Activated CD4-positive, alpha-beta T cell treated with anti-CD3 and anti-CD28 coated beads, Interleukin-2, amount 10 ng/mL, durations not matched to agents 24 days and 14 days (primary cell): ENCODE measurements around the gene ADAMTSL2. TPM values are rescaled to one million over a fixed set of nuclear protein-coding genes. Genes with fewer than 3 reads are reported as not detected.

Source experiments
- DNase-seq: peaks from one replicate; pipeline ENCODE4 v3.0.0; 2022
- H3K27ac Mint-ChIP-seq: one replicate; pipeline ENCODE4 v1.8.0; 2022; ENCODE audit warnings: mild to moderate bottlenecking, mixed read lengths
- H3K27me3 Mint-ChIP-seq: one replicate; pipeline ENCODE4 v1.8.0; 2022; ENCODE audit warnings: mixed read lengths
- H3K36me3 Mint-ChIP-seq: one replicate; pipeline ENCODE4 v1.8.0; 2022; ENCODE audit warnings: low read depth, mild to moderate bottlenecking, mixed read lengths
- H3K4me1 Mint-ChIP-seq: one replicate; pipeline ENCODE4 v1.8.0; 2021; ENCODE audit warnings: mixed read lengths
- H3K4me3 Mint-ChIP-seq: one replicate; pipeline ENCODE4 v1.8.0; 2022; ENCODE audit warnings: mild to moderate bottlenecking, moderate library complexity, mixed read lengths
- H3K9me3 Mint-ChIP-seq: one replicate; pipeline ENCODE4 v1.8.0; 2021; ENCODE audit warnings: mixed read lengths
- intact Hi-C: fragments of 100-400 bp; cut with micrococcal nuclease; formaldehyde crosslinking; loops from one replicate; pipeline ENCODE4 v1.15.1; 2023
- total RNA-seq: library from RNA; stranded (reverse); gene quantifications from 2 replicates; pipeline ENCODE4 v1.2.3, GENCODE V29; 2022

Gene ADAMTSL2
- total RNA-seq, 1 donor from 2014 or later: not detected

DNA sequence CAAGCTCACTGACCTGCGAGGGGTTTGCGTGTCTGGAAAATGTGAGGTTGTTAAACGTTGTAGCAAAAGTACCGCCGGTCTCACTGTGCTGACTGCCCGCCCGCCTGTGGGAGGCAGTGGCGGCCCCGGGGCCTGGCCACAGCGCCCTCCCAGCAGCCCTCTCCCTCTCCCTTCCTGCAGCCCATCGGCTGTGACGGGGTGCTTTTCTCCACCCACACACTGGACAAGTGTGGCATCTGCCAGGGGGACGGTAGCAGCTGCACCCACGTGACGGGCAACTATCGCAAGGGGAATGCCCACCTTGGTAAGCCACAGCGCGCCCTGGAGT, 6.2 kb downstream of the ADAMTSL2 start:
- Mint-ChIP-seq H3K9me3 (no peaks in the 10 kb centered on the region), H3K27me3 (peaks cover 2% of the 10 kb centered on the region), H3K4me3 (no peak overlapping the region), H3K27ac (no peak overlapping the region), H3K4me1 (no peaks in the 10 kb centered on the region), H3K36me3 (no peaks in the 10 kb centered on the region)
- DNase-seq: no peak
- intact Hi-C loops: no loop called here

DNA sequence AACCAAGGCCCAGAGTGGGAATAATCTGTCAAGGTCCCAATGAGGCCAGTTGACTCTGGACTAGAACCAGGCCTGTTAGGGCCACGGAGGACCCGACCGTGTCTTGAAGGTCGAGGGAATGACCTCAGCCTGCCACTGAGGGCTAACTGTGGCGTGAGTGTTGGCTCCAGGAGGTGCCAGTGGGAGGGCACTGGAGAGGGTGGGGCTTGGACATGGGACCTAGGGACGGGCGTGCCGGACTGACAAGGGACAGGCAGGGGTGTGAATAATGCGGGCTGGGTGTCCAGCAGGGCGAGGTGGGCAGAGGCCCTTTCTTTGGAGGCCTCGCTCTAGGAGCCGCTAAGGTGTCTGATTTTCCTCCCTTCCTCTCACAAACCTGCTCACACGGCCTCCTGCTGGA, 7.5 kb downstream of the ADAMTSL2 start:
- Mint-ChIP-seq H3K27ac (no peak overlapping the region), H3K36me3 (no peaks in the 10 kb centered on the region), H3K9me3 (no peaks in the 10 kb centered on the region), H3K4me3 (no peak overlapping the region), H3K27me3 (no peaks in the 10 kb centered on the region), H3K4me1 (no peaks in the 10 kb centered on the region)
- DNase-seq: no peak
- intact Hi-C loops: no loop called here

DNA sequence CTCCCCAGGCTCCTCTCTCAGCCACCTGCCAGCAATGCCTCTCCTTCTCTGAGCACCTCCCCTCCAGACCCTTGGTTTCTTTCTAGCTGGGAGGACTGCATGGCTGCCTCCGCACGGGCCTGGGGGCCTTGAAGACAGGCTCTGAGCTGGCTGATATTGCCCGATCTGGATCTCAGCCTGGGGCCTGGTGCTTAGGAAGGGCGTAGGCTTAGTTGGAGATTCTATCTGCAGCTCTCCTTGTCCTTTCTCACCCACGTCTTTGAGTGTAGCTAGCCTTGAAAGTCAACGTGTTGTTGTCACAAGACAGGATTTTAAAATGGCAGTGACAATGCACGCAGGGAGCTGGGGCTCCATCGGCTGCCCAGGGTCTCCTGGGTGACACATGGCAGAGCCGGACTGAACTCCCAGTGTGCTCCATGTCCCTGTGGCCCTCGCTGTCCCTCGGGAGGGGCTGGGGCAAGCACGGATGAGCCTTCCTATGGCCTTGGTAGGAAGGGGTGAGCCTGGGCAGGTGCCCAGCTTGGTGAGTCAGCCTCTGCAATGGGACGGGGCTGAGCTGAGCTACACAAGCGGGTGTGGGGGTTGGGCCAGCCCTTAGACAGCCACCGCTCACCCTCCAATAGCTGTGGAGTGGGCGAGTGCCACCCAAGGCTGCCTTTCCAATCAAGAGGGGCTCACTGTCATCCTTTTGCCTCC, 9.4 kb downstream of the ADAMTSL2 start:
- intact Hi-C loops: no loop called here

GRCh38 chr9:133545494-133546286, 11.2 kb downstream of the ADAMTSL2 start:
- Mint-ChIP-seq H3K36me3 (no peaks in the 10 kb centered on the region), H3K4me1 (no peaks in the 10 kb centered on the region), H3K9me3 (no peaks in the 10 kb centered on the region), H3K27me3 (no peaks in the 10 kb centered on the region), H3K27ac (no peak overlapping the region), H3K4me3 (no peak overlapping the region)
- no peak for DNase-seq
- intact Hi-C loops: no loop called here

More for the DNA sequence above, 9.4 kb downstream of the ADAMTSL2 start:
- no peaks in the 10 kb centered on the region for H3K36me3 Mint-ChIP-seq
- no peak overlapping the region for H3K27ac Mint-ChIP-seq
- no peak overlapping the region for H3K4me3 Mint-ChIP-seq
- no peaks in the 10 kb centered on the region for H3K9me3 Mint-ChIP-seq
- H3K27me3 Mint-ChIP-seq: no peaks in the 10 kb centered on the region
- H3K4me1 Mint-ChIP-seq: no peaks in the 10 kb centered on the region
- no peak for DNase-seq

- intact Hi-C loops: no loop called here
- Mint-ChIP-seq H3K9me3 (no peaks in the 10 kb centered on the region), H3K36me3 (no peaks in the 10 kb centered on the region), H3K27ac (no peak overlapping the region), H3K27me3 (no peaks in the 10 kb centered on the region), H3K4me3 (no peak overlapping the region), H3K4me1 (no peaks in the 10 kb centered on the region)
- no peak for DNase-seq
Measured at GRCh38 chr9:133546287-133546680, 11.8 kb downstream of the ADAMTSL2 start.

GRCh38 chr9:133547116-133547515, 12.6 kb downstream of the ADAMTSL2 start:
- intact Hi-C loops: no loop called here
- no peak overlapping the region for H3K4me3 Mint-ChIP-seq
- no peaks in the 10 kb centered on the region for H3K4me1 Mint-ChIP-seq
- DNase-seq: no peak
- no peak overlapping the region for H3K27ac Mint-ChIP-seq
- no peaks in the 10 kb centered on the region for H3K36me3 Mint-ChIP-seq
- no peaks in the 10 kb centered on the region for H3K9me3 Mint-ChIP-seq
- no peaks in the 10 kb centered on the region for H3K27me3 Mint-ChIP-seq

DNA sequence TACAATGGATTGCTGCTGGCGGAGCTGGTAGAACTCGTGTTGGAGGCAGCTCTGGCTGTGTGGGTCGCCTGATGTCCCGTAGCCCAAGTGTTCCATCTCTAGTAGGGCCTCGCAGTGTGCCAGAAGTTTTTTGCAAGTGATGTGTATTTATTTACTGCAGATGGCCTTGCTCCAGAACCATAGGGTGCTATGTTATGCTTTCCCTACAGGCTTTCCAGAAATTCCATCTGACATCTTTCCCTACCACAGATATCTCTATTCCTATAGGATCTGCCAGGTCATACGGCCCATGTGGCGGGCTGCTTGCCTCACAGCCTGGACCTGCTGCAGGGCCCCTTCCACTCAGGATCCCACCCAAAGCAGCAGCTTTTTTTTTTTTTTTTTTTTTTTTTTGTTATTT, 16.9 kb downstream of the ADAMTSL2 start:
- H3K4me1 Mint-ChIP-seq: no peaks in the 10 kb centered on the region
- intact Hi-C loops: no loop called here
- DNase-seq: no peak
- no peak overlapping the region for H3K27ac Mint-ChIP-seq
- no peaks in the 10 kb centered on the region for H3K9me3 Mint-ChIP-seq
- no peak overlapping the region for H3K4me3 Mint-ChIP-seq
- H3K36me3 Mint-ChIP-seq: no peaks in the 10 kb centered on the region
- no peaks in the 10 kb centered on the region for H3K27me3 Mint-ChIP-seq

- Mint-ChIP-seq H3K27ac (no peak overlapping the region), H3K4me3 (no peak overlapping the region), H3K4me1 (no peaks in the 10 kb centered on the region), H3K27me3 (no peaks in the 10 kb centered on the region), H3K9me3 (no peaks in the 10 kb centered on the region), H3K36me3 (no peaks in the 10 kb centered on the region)
- intact Hi-C loops: no loop called here
- DNase-seq: no peak
Measured at GRCh38 chr9:133552236-133552635, 17.7 kb downstream of the ADAMTSL2 start.

GRCh38 chr9:133553123-133553522, 18.6 kb downstream of the ADAMTSL2 start:
- Mint-ChIP-seq H3K9me3 (no peaks in the 10 kb centered on the region), H3K27me3 (no peaks in the 10 kb centered on the region), H3K36me3 (no peaks in the 10 kb centered on the region), H3K4me1 (no peaks in the 10 kb centered on the region), H3K27ac (no peak overlapping the region), H3K4me3 (no peak overlapping the region)
- intact Hi-C loops: no loop called here
- no peak for DNase-seq

GRCh38 chr9:133553973-133554713, 19.6 kb downstream of the ADAMTSL2 start:
- Mint-ChIP-seq H3K27ac (no peak overlapping the region), H3K4me3 (no peak overlapping the region), H3K9me3 (no peaks in the 10 kb centered on the region), H3K27me3 (no peaks in the 10 kb centered on the region), H3K36me3 (no peaks in the 10 kb centered on the region), H3K4me1 (peaks cover 2% of the 10 kb centered on the region)
- intact Hi-C loops: no loop called here
- DNase-seq: no peak

- no peak overlapping the region for H3K27ac Mint-ChIP-seq
- peaks cover 2% of the 10 kb centered on the region for H3K4me1 Mint-ChIP-seq
- no peaks in the 10 kb centered on the region for H3K9me3 Mint-ChIP-seq
- intact Hi-C loops: no loop called here
- H3K36me3 Mint-ChIP-seq: no peaks in the 10 kb centered on the region
- DNase-seq: no peak
- no peak overlapping the region for H3K4me3 Mint-ChIP-seq
- no peaks in the 10 kb centered on the region for H3K27me3 Mint-ChIP-seq
Measured at GRCh38 chr9:133554729-133555128, 20.2 kb downstream of the ADAMTSL2 start.

DNA sequence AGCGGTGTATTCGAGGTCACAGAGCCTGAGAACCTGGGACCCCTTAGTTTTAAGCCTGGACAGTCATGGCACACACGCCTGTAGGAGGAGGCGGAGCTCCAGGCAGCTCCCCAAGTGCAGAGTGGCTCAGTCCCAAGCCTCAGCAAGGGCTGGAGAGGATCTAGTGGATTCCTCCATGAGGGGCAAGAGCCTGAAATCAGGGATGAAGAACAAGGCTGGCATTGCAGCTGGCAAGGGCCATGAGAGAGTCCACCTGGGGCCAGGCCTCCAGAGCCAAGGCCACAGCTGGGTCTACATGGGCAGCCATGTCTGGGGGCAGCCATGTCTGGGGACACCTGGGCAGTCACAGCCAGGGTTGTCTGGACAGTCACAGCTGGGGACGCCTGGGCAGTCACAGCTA, 21.9 kb downstream of the ADAMTSL2 start:
- H3K36me3 Mint-ChIP-seq: no peaks in the 10 kb centered on the region
- H3K4me1 Mint-ChIP-seq: peaks cover 2% of the 10 kb centered on the region
- H3K27me3 Mint-ChIP-seq: no peaks in the 10 kb centered on the region
- no peak overlapping the region for H3K4me3 Mint-ChIP-seq
- no peak overlapping the region for H3K27ac Mint-ChIP-seq
- intact Hi-C loops: no loop called here
- no peaks in the 10 kb centered on the region for H3K9me3 Mint-ChIP-seq
- DNase-seq: no peak

DNA sequence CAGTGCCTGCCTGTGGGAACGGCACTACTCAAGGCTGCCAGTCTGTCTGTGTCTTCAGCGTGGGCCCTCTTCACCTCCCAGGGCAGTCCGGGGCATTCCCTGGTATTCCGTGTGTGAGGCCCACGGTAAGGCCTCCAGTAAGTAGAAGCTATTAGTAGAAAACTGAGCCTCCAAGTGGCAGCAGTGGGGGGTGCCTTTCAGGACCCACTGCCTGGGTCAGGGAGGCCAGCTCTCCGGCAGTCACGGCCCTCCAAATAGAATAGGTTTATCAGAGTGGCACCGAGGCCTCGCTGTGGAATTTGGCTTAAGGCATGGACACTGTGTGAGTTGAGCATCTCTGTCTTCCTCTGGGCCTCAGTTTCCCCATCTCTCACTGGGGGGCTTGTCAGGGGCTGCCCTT, 23.1 kb downstream of the ADAMTSL2 start:
- Mint-ChIP-seq H3K27me3 (no peaks in the 10 kb centered on the region), H3K4me1 (peaks cover 2% of the 10 kb centered on the region), H3K27ac (no peak overlapping the region), H3K9me3 (no peaks in the 10 kb centered on the region), H3K36me3 (no peaks in the 10 kb centered on the region), H3K4me3 (no peak overlapping the region)
- DNase-seq: no peak
- intact Hi-C loops: no loop called here
